Neuronal stem cell (in vitro differentiated cells): ENCODE data around the gene RTL1.
A peak's percentile ranks its signal among the peaks of the same experiment; 100 is the strongest.

Source experiments
- DNase-seq: peaks from one replicate; pipeline ENCODE4 v3.0.0-alpha.2; 2013; ENCODE audit warnings: low spot score
- H2AFZ ChIP-seq: one replicate; pipeline ENCODE4 v1.6.1; 2013; ENCODE audit warnings: mild to moderate bottlenecking, low read length, inconsistent platforms
- H2AK5ac ChIP-seq: 2 replicates; pipeline ENCODE4 v1.6.1; 2013; ENCODE audit warnings: low read depth, mild to moderate bottlenecking, inconsistent platforms, low read length, moderate library complexity, mixed read lengths
- H2BK120ac ChIP-seq: 2 replicates; pipeline ENCODE4 v1.6.1; 2013; ENCODE audit warnings: low read depth, mild to moderate bottlenecking, inconsistent platforms, low read length, moderate library complexity, mixed read lengths
- H2BK12ac ChIP-seq: one replicate; pipeline ENCODE4 v1.6.1; 2013; ENCODE audit warnings: low read length, inconsistent platforms
- H2BK15ac ChIP-seq: 2 replicates; pipeline ENCODE4 v1.6.1; 2013; ENCODE audit warnings: mild to moderate bottlenecking, low read length, inconsistent platforms, mixed read lengths
- H2BK5ac ChIP-seq: one replicate; pipeline ENCODE4 v1.6.1; 2013; ENCODE audit warnings: inconsistent platforms, mild to moderate bottlenecking, low read length, moderate library complexity
- H3K14ac ChIP-seq: one replicate; pipeline ENCODE4 v1.6.1; 2013; ENCODE audit warnings: low read length, inconsistent platforms
- H3K18ac ChIP-seq: 2 replicates; pipeline ENCODE4 v1.6.1; 2013; ENCODE audit warnings: low read length, inconsistent platforms
- H3K23ac ChIP-seq: 2 replicates; pipeline ENCODE4 v1.6.1; 2013; ENCODE audit warnings: low read depth, mild to moderate bottlenecking, mixed read lengths, low read length, inconsistent platforms; ENCODE audit not compliant: poor library complexity
- H3K27ac ChIP-seq: replicated peaks from 3 replicates; pipeline ENCODE4 v1.5.1; 2013; ENCODE audit warnings: low read length, inconsistent platforms
- H3K27me3 ChIP-seq, 3 experiments: 2 replicates each; pipeline ENCODE4 v1.6.1; 2013; ENCODE audit warnings: low read length in 3 of 3, mild to moderate bottlenecking in 2 of 3, inconsistent platforms in 1 of 3, low read depth in 1 of 3, mixed read lengths in 1 of 3, moderate library complexity in 1 of 3; ENCODE audit not compliant: control insufficient read depth in 3 of 3, insufficient read depth in 3 of 3
- H3K36me3 ChIP-seq, 2 donors: replicated peaks in 1 of 2; 2 replicates each; pipeline ENCODE4 v1.6.1; 2013; ENCODE audit warnings: low read length in 2 of 2; ENCODE audit not compliant: control insufficient read depth in 2 of 2, insufficient read depth in 2 of 2
- H3K4ac ChIP-seq: 2 replicates; pipeline ENCODE4 v1.6.1; 2013; ENCODE audit warnings: inconsistent platforms, mild to moderate bottlenecking, low read length, moderate library complexity
- H3K4me1 ChIP-seq, 2 donors: 1 replicate in 1 of 2; 2 replicates in 1 of 2; pipeline ENCODE4 v1.6.1; 2013; ENCODE audit warnings: low read length in 2 of 2, low read depth in 1 of 2; ENCODE audit not compliant: control insufficient read depth in 2 of 2, insufficient read depth in 1 of 2
- H3K4me2 ChIP-seq: one replicate; pipeline ENCODE4 v1.6.1; 2013; ENCODE audit warnings: mild to moderate bottlenecking, low read length, inconsistent platforms; ENCODE audit not compliant: insufficient read depth, poor library complexity, severe bottlenecking
- H3K4me3 ChIP-seq, 2 donors: 2 replicates each; pipeline ENCODE4 v1.5.1; 2013; ENCODE audit warnings: low read length in 2 of 2, mild to moderate bottlenecking in 2 of 2, inconsistent platforms in 1 of 2, moderate library complexity in 1 of 2
- H3K79me1 ChIP-seq: one replicate; pipeline ENCODE4 v1.6.1; 2013; ENCODE audit warnings: low read depth, mild to moderate bottlenecking, inconsistent platforms, low read length, moderate library complexity
- H3K9ac ChIP-seq: one replicate; pipeline ENCODE4 v1.6.1; 2013; ENCODE audit warnings: mild to moderate bottlenecking, low read depth, low read length, inconsistent platforms; ENCODE audit not compliant: poor library complexity
- H3K9me3 ChIP-seq, 2 donors: replicated peaks in 1 of 2; 2 replicates each; pipeline versions ENCODE3 to v1.6.1; 2013; ENCODE audit warnings: low read length in 2 of 2, mild to moderate bottlenecking in 2 of 2, inconsistent platforms in 1 of 2, low read depth in 1 of 2, mixed read lengths in 1 of 2, moderate library complexity in 1 of 2; ENCODE audit not compliant: control insufficient read depth in 2 of 2, insufficient read depth in 1 of 2
- H4K8ac ChIP-seq: one replicate; pipeline ENCODE4 v1.6.1; 2013; ENCODE audit warnings: low read depth, mild to moderate bottlenecking, inconsistent platforms, low read length, moderate library complexity
- H4K91ac ChIP-seq: one replicate; pipeline ENCODE4 v1.6.1; 2013; ENCODE audit warnings: low read length, low read depth, mild to moderate bottlenecking, inconsistent platforms; ENCODE audit not compliant: poor library complexity
- WGBS, 2 donors: extraction: QIAGEN DNeasy Blood & Tissue Kit; methylation state at CpG; one replicate each; pipeline ENCODE4 v1.1.7; 2013; ENCODE audit warnings: missing lambda C conversion rate in 2 of 2, mixed read lengths in 1 of 2; ENCODE audit not compliant: insufficient read length in 2 of 2, insufficient replicate concordance in 1 of 2; ENCODE audit errors: extremely low coverage in 2 of 2; 5-methylcytosine and 5-hydroxymethylcytosine counted together

RTL1 gene

GRCh38 chr14:100840286-100841065 is 63.0 kb downstream of the RTL1 start:
- H2AK5ac ChIP-seq: peak overlapping the region; percentile 99
- peak overlapping the region; percentile 90 for H3K9ac ChIP-seq
- peaks cover 53 to 55% of the 10 kb centered on the region in 2 donors for H3K4me1 ChIP-seq
- peak overlapping the region; percentile 61 for H3K4ac ChIP-seq
- no peak overlapping the region for H3K23ac ChIP-seq
- H3K14ac ChIP-seq: peak overlapping the region; percentile 77
- DNase-seq: peak; percentile 90
- H2BK12ac ChIP-seq: peak overlapping the region; percentile 63
- H2BK5ac ChIP-seq: peak overlapping the region; percentile 100
- peak overlapping the region; percentile 99 for H3K18ac ChIP-seq
- H3K4me2 ChIP-seq: peak overlapping the region; percentile 43
- no CpG with 5 or more reads among the region's 21 CpGs for WGBS, 2 donors
- H4K91ac ChIP-seq: peak overlapping the region; percentile 100
- H4K8ac ChIP-seq: no peak overlapping the region
- H3K4me3 ChIP-seq: no peak overlapping the region
- H2BK15ac ChIP-seq: peak overlapping the region; percentile 41
- peaks cover 3% of the 10 kb centered on the region for H3K79me1 ChIP-seq
- peak overlapping the region; percentile 99 for H2BK120ac ChIP-seq
- peak overlapping the region; percentile 100 for H3K27ac ChIP-seq
- H2AFZ ChIP-seq: peak overlapping the region; percentile 82
- H3K9me3 ChIP-seq: no peaks in the 10 kb centered on the region
- no peaks in the 10 kb centered on the region for H3K27me3 ChIP-seq
- H3K36me3 ChIP-seq: no peaks in the 10 kb centered on the region

GRCh38 chr14:100839681-100840111 is 63.8 kb downstream of the RTL1 start:
- WGBS, 2 donors: no CpG with 5 or more reads among the region's 14 CpGs
- Histone ChIP-seq H2BK12ac (peak overlapping the region; percentile 51), H2BK15ac (peak overlapping the region; percentile 19), H3K27ac (peak overlapping the region; percentile 100), H3K4me2 (peak overlapping the region; percentile 55), H3K18ac (peak overlapping the region; percentile 99), H3K4ac (peak overlapping the region; percentile 99), H3K14ac (peak overlapping the region; percentile 72), H3K23ac (no peak overlapping the region), H4K91ac (peak overlapping the region; percentile 100), H3K4me3 (peak overlapping the region in 1 of 2 donors; percentile 13), H3K79me1 (peaks cover 3% of the 10 kb centered on the region), H3K36me3 (no peaks in the 10 kb centered on the region), H3K27me3 (no peaks in the 10 kb centered on the region), H3K4me1 (peaks cover 55% of the 10 kb centered on the region in 2 donors), H2BK5ac (peak overlapping the region; percentile 100), H2AFZ (peak overlapping the region; percentile 82), H2BK120ac (peak overlapping the region; percentile 100), H2AK5ac (peak overlapping the region; percentile 98), H3K9ac (peak overlapping the region; percentile 90), H4K8ac (peak overlapping the region; percentile 83), H3K9me3 (no peaks in the 10 kb centered on the region)
- DNase-seq: peak; percentile 59

GRCh38 chr14:100839315-100839585 is 64.3 kb downstream of the RTL1 start:
- Histone ChIP-seq H2AFZ (peak overlapping the region; percentile 82), H3K18ac (peak overlapping the region; percentile 99), H3K4me3 (peak overlapping the region in 1 of 2 donors; percentile 13), H3K4me2 (peak overlapping the region; percentile 55), H3K14ac (peak overlapping the region; percentile 72), H3K27me3 (no peaks in the 10 kb centered on the region), H3K4ac (peak overlapping the region; percentile 99), H3K79me1 (peaks cover 3% of the 10 kb centered on the region), H3K23ac (no peak overlapping the region), H3K9ac (peak overlapping the region; percentile 90), H3K27ac (peak overlapping the region; percentile 100), H2BK5ac (peak overlapping the region; percentile 100), H4K91ac (peak overlapping the region; percentile 100), H2BK12ac (peak overlapping the region; percentile 51), H3K9me3 (no peaks in the 10 kb centered on the region), H3K36me3 (no peaks in the 10 kb centered on the region), H2BK15ac (peak overlapping the region; percentile 19), H2AK5ac (peak overlapping the region; percentile 98), H2BK120ac (peak overlapping the region; percentile 100), H4K8ac (peak overlapping the region; percentile 83), H3K4me1 (peaks cover 55 to 58% of the 10 kb centered on the region in 2 donors)
- no CpG with 5 or more reads among the region's 4 CpGs for WGBS, 2 donors
- DNase-seq: peak; percentile 69

GRCh38 chr14:100838493-100839314 is 64.8 kb downstream of the RTL1 start:
- Histone ChIP-seq H4K91ac (peak overlapping the region; percentile 34), H3K36me3 (no peaks in the 10 kb centered on the region), H3K27ac (peak overlapping the region; percentile 100), H3K27me3 (no peaks in the 10 kb centered on the region), H2BK15ac (no peak overlapping the region), H3K14ac (no peak overlapping the region), H2AFZ (no peak overlapping the region), H3K18ac (peak overlapping the region; percentile 90), H3K23ac (no peak overlapping the region), H3K4me1 (peaks cover 55 to 62% of the 10 kb centered on the region in 2 donors), H2BK120ac (peak overlapping the region; percentile 72), H3K4ac (no peak overlapping the region), H2BK5ac (peak overlapping the region; percentile 100), H3K4me2 (no peak overlapping the region), H3K79me1 (peaks cover 3% of the 10 kb centered on the region), H2AK5ac (no peak overlapping the region), H4K8ac (no peak overlapping the region), H3K4me3 (no peak overlapping the region), H3K9ac (no peak overlapping the region), H2BK12ac (no peak overlapping the region), H3K9me3 (no peaks in the 10 kb centered on the region)
- DNase-seq: no peak
- no CpG with 5 or more reads among the region's 14 CpGs for WGBS, 2 donors
